IMR-90 (cell line): ENCODE results near the gene PARP12. TPM values are rescaled to one million over a fixed set of nuclear protein-coding genes. Genes with fewer than 3 reads are reported as not detected.

Source experiments
- ATAC-seq: fragments of 200-7000 bp; cut with Tn5 transposase; 2 replicates; pipeline ENCODE4 v1.9.1; 2020; ENCODE audit warnings: low read depth, mild to moderate bottlenecking, moderate library complexity
- BruUV-seq: library from RNA; stranded (reverse); fragments of 400-500 nt; replicated peaks from 2 replicates; lab custom pipeline; 2021; lab: Mats Ljungman, UMichigan
- CTCF ChIA-PET: fragments of 300-600 bp; formaldehyde crosslinking; extraction: SDS; loops from one replicate; lab custom pipeline; 2021; ENCODE audit warnings: antibody characterized with exemption; lab: Yijun Ruan, JAX
- POLR2A ChIA-PET: fragments of 300-600 bp; sonication (Branson Sonifier 250); formaldehyde crosslinking; loops from one replicate; lab custom pipeline; 2022; ENCODE audit warnings: antibody characterized with exemption; ENCODE audit not compliant: unreplicated experiment; lab: Charles Lee
- DNase-seq: peaks from one replicate; pipeline ENCODE4 v3.0.0; 2013
- H2AFZ ChIP-seq: replicated peaks from 2 replicates; pipeline ENCODE3; 2013; ENCODE audit warnings: low read length, mild to moderate bottlenecking; ENCODE audit not compliant: poor library complexity
- H2AK5ac ChIP-seq: 2 replicates; pipeline ENCODE4 v1.6.1; 2013; ENCODE audit warnings: low read depth, low read length, inconsistent platforms
- H2AK9ac ChIP-seq: replicated peaks from 2 replicates; pipeline ENCODE3; 2013; ENCODE audit warnings: mild to moderate bottlenecking, low read depth, low read length, moderate library complexity; ENCODE audit not compliant: poor library complexity
- H2BK120ac ChIP-seq: 2 replicates; pipeline ENCODE4 v1.6.1; 2013; ENCODE audit warnings: low read depth, low read length, inconsistent platforms
- H2BK15ac ChIP-seq: 3 replicates; pipeline ENCODE4 v1.6.1; 2013; ENCODE audit warnings: low read depth, low read length, inconsistent platforms
- H2BK20ac ChIP-seq: 2 replicates; pipeline ENCODE4 v1.6.1; 2013; ENCODE audit warnings: low read depth, mild to moderate bottlenecking, inconsistent platforms, low read length, moderate library complexity
- H2BK5ac ChIP-seq: 2 replicates; pipeline ENCODE4 v1.6.1; 2013; ENCODE audit warnings: mild to moderate bottlenecking, low read depth, low read length, inconsistent platforms; ENCODE audit not compliant: poor library complexity, severe bottlenecking
- H3K14ac ChIP-seq: replicated peaks from 2 replicates; pipeline ENCODE4 v1.6.1; 2013; ENCODE audit warnings: low read depth, low read length, inconsistent platforms
- H3K18ac ChIP-seq: 2 replicates; pipeline ENCODE4 v1.6.1; 2013; ENCODE audit warnings: low read depth, low read length, control low read depth
- H3K23ac ChIP-seq: 2 replicates; pipeline ENCODE4 v1.6.1; 2013; ENCODE audit warnings: low read depth, low read length, inconsistent platforms
- H3K27ac ChIP-seq: 2 replicates; pipeline ENCODE4 v1.5.1; 2013; ENCODE audit warnings: mild to moderate bottlenecking, control low read depth, low read length; ENCODE audit not compliant: insufficient read depth
- H3K27me3 ChIP-seq: 2 replicates; pipeline ENCODE4 v1.6.1; 2013; ENCODE audit warnings: low read length; ENCODE audit not compliant: control insufficient read depth, insufficient read depth
- H3K36me3 ChIP-seq: 2 replicates; pipeline ENCODE4 v1.6.1; 2013; ENCODE audit warnings: low read length, mixed read lengths; ENCODE audit not compliant: control insufficient read depth, insufficient read depth
- H3K4ac ChIP-seq: 2 replicates; pipeline ENCODE4 v1.6.1; 2013; ENCODE audit warnings: low read depth, low read length, inconsistent platforms
- H3K4me1 ChIP-seq: 2 replicates; pipeline ENCODE4 v1.6.1; 2013; ENCODE audit warnings: low read length, mixed read lengths; ENCODE audit not compliant: control insufficient read depth, insufficient read depth
- H3K4me2 ChIP-seq: 2 replicates; pipeline ENCODE4 v1.6.1; 2013; ENCODE audit warnings: low read depth, mild to moderate bottlenecking, control low read depth, low read length, moderate library complexity
- H3K4me3 ChIP-seq: 2 replicates; pipeline ENCODE4 v1.5.1; 2013; ENCODE audit warnings: low read depth, mild to moderate bottlenecking, control low read depth, low read length, moderate library complexity; ENCODE audit not compliant: insufficient read depth
- H3K56ac ChIP-seq: 2 replicates; pipeline ENCODE4 v1.6.1; 2013; ENCODE audit warnings: low read length, inconsistent platforms; ENCODE audit not compliant: insufficient read depth; ENCODE audit errors: extremely low read depth
- H3K79me1 ChIP-seq, 2 experiments: 2 replicates each; pipeline ENCODE4 v1.6.1; 2013; ENCODE audit warnings: low read length in 2 of 2, inconsistent platforms in 1 of 2, low read depth in 1 of 2
- H3K9ac ChIP-seq: 2 replicates; pipeline ENCODE4 v1.6.1; 2013; ENCODE audit warnings: low read depth, low read length, control low read depth
- H3K9me1 ChIP-seq: 2 replicates; pipeline ENCODE4 v1.6.1; 2013; ENCODE audit warnings: low read length, inconsistent platforms; ENCODE audit not compliant: insufficient read depth
- H3K9me3 ChIP-seq: 2 replicates; pipeline ENCODE4 v1.6.1; 2013; ENCODE audit warnings: low read length; ENCODE audit not compliant: control insufficient read depth, insufficient read depth
- H4K20me1 ChIP-seq: 2 replicates; pipeline ENCODE4 v1.6.1; 2013; ENCODE audit warnings: low read length, inconsistent platforms; ENCODE audit not compliant: insufficient read depth
- H4K5ac ChIP-seq: 2 replicates; pipeline ENCODE4 v1.6.1; 2013; ENCODE audit warnings: mild to moderate bottlenecking, low read depth, low read length, control low read depth
- H4K8ac ChIP-seq, 2 experiments: 2 replicates each; pipeline ENCODE4 v1.6.1; 2013; ENCODE audit warnings: low read depth in 2 of 2, low read length in 2 of 2, control low read depth in 1 of 2, inconsistent platforms in 1 of 2
- H4K91ac ChIP-seq: 2 replicates; pipeline ENCODE4 v1.6.1; 2013; ENCODE audit warnings: low read depth, low read length, inconsistent platforms; ENCODE audit not compliant: insufficient read depth
- BHLHE40 ChIP-seq: fragments of 150-350 bp; IDR thresholded peaks from 2 replicates; pipeline ENCODE4 v1.6.1; 2016; ENCODE audit warnings: mild to moderate bottlenecking, low read depth, low read length
- CEBPB ChIP-seq: IDR thresholded peaks from 2 replicates; pipeline ENCODE4 v1.6.1; 2012; ENCODE audit warnings: low read depth, low read length, improper control_type of control experiment
- CHD1 ChIP-seq: IDR thresholded peaks from 2 replicates; pipeline ENCODE4 v1.6.1; 2012; ENCODE audit warnings: low read depth, low read length, improper control_type of control experiment
- CTCF ChIP-seq: conservative IDR thresholded peaks from 2 replicates; pipeline ENCODE4 v1.5.1; 2012; ENCODE audit warnings: mild to moderate bottlenecking, low read depth, low read length, improper control_type of control experiment
- ELK1 ChIP-seq: fragments of 150-350 bp; IDR thresholded peaks from 2 replicates; pipeline ENCODE4 v1.6.1; 2016; ENCODE audit warnings: low read depth, mild to moderate bottlenecking, low read length, moderate library complexity, borderline replicate concordance
- MAFK ChIP-seq: IDR thresholded peaks from 2 replicates; pipeline ENCODE4 v1.6.1; 2012; ENCODE audit warnings: low read depth, low read length, improper control_type of control experiment
- MAZ ChIP-seq: IDR thresholded peaks from 2 replicates; pipeline ENCODE4 v1.6.1; 2012; ENCODE audit warnings: low read depth, mild to moderate bottlenecking, low read length, improper control_type of control experiment, moderate library complexity, borderline replicate concordance
- MXI1 ChIP-seq: IDR thresholded peaks from 2 replicates; pipeline ENCODE4 v1.6.1; 2012; ENCODE audit warnings: low read depth, mild to moderate bottlenecking, low read length, moderate library complexity, borderline replicate concordance
- NFE2L2 ChIP-seq: fragments of 150-350 bp; IDR thresholded peaks from 2 replicates; pipeline ENCODE4 v1.6.1; 2016; ENCODE audit warnings: low read depth, mild to moderate bottlenecking, low read length
- POLR2A ChIP-seq: IDR thresholded peaks from 2 replicates; pipeline ENCODE4 v1.6.1; 2012; ENCODE audit warnings: mild to moderate bottlenecking, low read depth, low read length
- RAD21 ChIP-seq: IDR thresholded peaks from 2 replicates; pipeline ENCODE4 v1.6.1; 2012; ENCODE audit warnings: low read length, improper control_type of control experiment
- RCOR1 ChIP-seq: IDR thresholded peaks from 2 replicates; pipeline ENCODE4 v1.6.1; 2012; ENCODE audit warnings: mild to moderate bottlenecking, low read length, improper control_type of control experiment; ENCODE audit not compliant: insufficient replicate concordance
- RFX5 ChIP-seq: IDR thresholded peaks from 2 replicates; pipeline ENCODE4 v1.8.0; 2012; ENCODE audit warnings: low read depth, mild to moderate bottlenecking, low read length, moderate library complexity
- SMC3 ChIP-seq: fragments of 150-350 bp; IDR thresholded peaks from 2 replicates; pipeline ENCODE4 v1.6.1; 2016; ENCODE audit warnings: low read depth, mild to moderate bottlenecking, antibody characterized with exemption, low read length, moderate library complexity
- USF2 ChIP-seq: fragments of 150-350 bp; IDR thresholded peaks from 2 replicates; pipeline ENCODE4 v1.6.1; 2017; ENCODE audit warnings: mild to moderate bottlenecking, antibody characterized with exemption, low read length, low read depth
- WGBS, 2 experiments: methylation state at CpG; one replicate each; pipeline versions ENCODE4 v1.1.5 to v1.1.7; 2013; ENCODE audit warnings: missing lambda C conversion rate in 2 of 2; ENCODE audit not compliant: insufficient read length in 1 of 2; ENCODE audit errors: extremely low coverage in 2 of 2; 5-methylcytosine and 5-hydroxymethylcytosine counted together
- dilution Hi-C: fragments of 300-500 bp; cut with HindIII; formaldehyde crosslinking; loops from one replicate; pipeline ENCODE4 v1.14.3; 2018; ENCODE audit warnings: low sequenced_read_pairs; ENCODE audit not compliant: unreplicated experiment
- in situ Hi-C: fragments of 300-500 bp; cut with MboI; formaldehyde crosslinking; loops from 3 replicates; pipeline ENCODE4 v1.14.3; 2019; ENCODE audit warnings: low sequenced_read_pairs, inconsistent platforms, mixed read lengths
- intact Hi-C: fragments of 100-400 bp; cut with micrococcal nuclease; formaldehyde crosslinking; loops from 2 replicates; pipeline ENCODE4 v1.10.0; 2022
- polyA plus RNA-seq, 3 experiments: library from polyadenylated mRNA; depleted of rRNA; stranded (reverse); fragments of >200 nt; gene quantifications; 2 replicates each; pipeline ENCODE4 v1.2.3, GENCODE V29; 2012; ENCODE audit warnings: low replicate concordance in 1 of 3
- total RNA-seq: library from RNA; depleted of rRNA; stranded (reverse); fragments of >200 nt; gene quantifications from 2 replicates; pipeline ENCODE4 v1.2.3, GENCODE V29; 2012

Gene PARP12
- total and polyA plus RNA-seq, 2 of the 4 experiments (the other 2 are of a cell fraction): 7.2 to 11.3 TPM

- no peak overlapping the region for H2BK20ac ChIP-seq
- no peak overlapping the region for H3K9ac ChIP-seq
- no peak overlapping the region for H2AK9ac ChIP-seq
- H4K5ac ChIP-seq: no peak overlapping the region
- intact Hi-C loops: no loop called here
- H3K4ac ChIP-seq: no peak overlapping the region
- 64% methylated on average over 2 of the region's 11 CpGs; no CpG with 5 or more reads in 1 of the 2 experiments for WGBS, 2 experiments
- no peak overlapping the region for H3K18ac ChIP-seq
- peaks cover 13% of the 10 kb centered on the region; the same call in 1 of the 2 replicates for H3K4me1 ChIP-seq
- no peak overlapping the region for H3K27ac ChIP-seq
- no peak overlapping the region for H3K23ac ChIP-seq
- no peak overlapping the region for H4K8ac ChIP-seq
- DNase-seq: no peak
- H3K14ac ChIP-seq: no peak overlapping the region
- H2AK5ac ChIP-seq: no peak overlapping the region
- H2BK120ac ChIP-seq: no peak overlapping the region
- no peaks in the 10 kb centered on the region for H4K20me1 ChIP-seq
- ChIA-PET CTCF (no interaction called here), POLR2A (no interaction called here)
- H3K79me1 ChIP-seq: no peaks in the 10 kb centered on the region
- no peak overlapping the region for H4K91ac ChIP-seq
- H3K56ac ChIP-seq: no peak overlapping the region
- H3K4me2 ChIP-seq: no peak overlapping the region
- no peak overlapping the region for H2AFZ ChIP-seq
- dilution Hi-C loops: no loop called here
- no peak overlapping the region for H3K4me3 ChIP-seq
- no peaks in the 10 kb centered on the region for H3K9me1 ChIP-seq
- H3K9me3 ChIP-seq: no peaks in the 10 kb centered on the region
- peaks cover 7% of the 10 kb centered on the region; the same call in 1 of the 2 replicates for H3K27me3 ChIP-seq
- in situ Hi-C loops: no loop called here
- no TSS peak for BruUV-seq
- no peak for ATAC-seq
- no peak overlapping the region for H2BK5ac ChIP-seq
- H3K36me3 ChIP-seq: no peaks in the 10 kb centered on the region
- H2BK15ac ChIP-seq: no peak overlapping the region
- no peak for TF ChIP-seq MXI1
- TF ChIP-seq SMC3: no peak
- TF ChIP-seq CTCF: no peak
- TF ChIP-seq NFE2L2: no peak
- no peak for TF ChIP-seq RCOR1
- TF ChIP-seq BHLHE40: no peak
- TF ChIP-seq RAD21: no peak
- no peak for TF ChIP-seq CHD1
- no peak for TF ChIP-seq CEBPB
- no peak for TF ChIP-seq POLR2A
- no peak for TF ChIP-seq RFX5
- no peak for TF ChIP-seq MAZ
- TF ChIP-seq MAFK: no peak
- no peak for TF ChIP-seq USF2
- no peak for TF ChIP-seq ELK1
Observed at GRCh38 chr7:139976055-139976837, 86.5 kb downstream of the PARP12 start.
